Stomach (tissue), 9 donors: ENCODE measurements around the gene FHAD1. TPM values are rescaled to one million over a fixed set of nuclear protein-coding genes. Genes with fewer than 3 reads are reported as not detected.

Experiments
- DNase-seq, 2 donors: peaks; one replicate each; pipeline versions ENCODE4 v3.0.0 to v3.0.0-alpha.2; 2013 to 2019
- H3K27ac ChIP-seq, 5 donors: fragments of 200-600 bp in 4 of 5; sonication (generic) in 4 of 5; one replicate each; pipeline ENCODE4 v1.5.1; 2013 to 2019; ENCODE audit warnings: mild to moderate bottlenecking in 1 of 5, moderate library complexity in 1 of 5
- H3K27me3 ChIP-seq, 3 donors: fragments of 200-600 bp; sonication (generic); one replicate each; pipeline ENCODE4 v1.5.1; 2017 to 2019; ENCODE audit warnings: mixed run types in 1 of 3
- H3K36me3 ChIP-seq, 4 donors: fragments of 200-600 bp; sonication (generic); 1 replicate in 3 of 4; 2 replicates in 1 of 4; pipeline ENCODE4 v1.5.1; 2016 to 2019
- H3K4me1 ChIP-seq, 4 donors: fragments of 200-600 bp; sonication (generic); one replicate each; pipeline ENCODE4 v1.5.1; 2016 to 2019
- H3K4me3 ChIP-seq, 4 donors: fragments of 200-600 bp; sonication (generic) in 3 of 4; one replicate each; pipeline ENCODE4 v1.5.1; 2016 to 2019; ENCODE audit warnings: mild to moderate bottlenecking in 1 of 4
- H3K9me3 ChIP-seq, 4 donors: fragments of 200-600 bp; sonication (generic); one replicate each; pipeline ENCODE4 v1.5.1; 2016 to 2019
- EP300 ChIP-seq: sonication (generic); formaldehyde crosslinking; IDR thresholded peaks from one replicate; pipeline ENCODE4 v1.6.1; 2017; ENCODE audit warnings: antibody characterized with exemption
- POLR2A ChIP-seq, 4 donors: fragments of 450-650 bp; IDR thresholded peaks; one replicate each; pipeline ENCODE4 v1.6.1; 2016; ENCODE audit warnings: antibody characterized with exemption in 4 of 4, control low read depth in 2 of 4, mild to moderate bottlenecking in 1 of 4, moderate library complexity in 1 of 4
- POLR2AphosphoS5 ChIP-seq, 3 donors: sonication (generic); formaldehyde crosslinking; IDR thresholded peaks; one replicate each; pipeline ENCODE4 v1.6.1; 2016; ENCODE audit warnings: antibody characterized with exemption in 3 of 3
- WGBS, 5 donors: extraction: QIAGEN DNeasy Blood & Tissue Kit in 3 of 5; methylation state at CpG; one replicate each; pipeline versions ENCODE4 v1.1.5 to v1.1.7; 2013 to 2018; 5-methylcytosine and 5-hydroxymethylcytosine counted together
- intact Hi-C: fragments of 100-400 bp; cut with DNase I; formaldehyde crosslinking; loops from one replicate; pipeline ENCODE4 v1.15.1; 2023; ENCODE audit warnings: low total_unique reads
- polyA plus RNA-seq, 3 donors: library from polyadenylated mRNA; stranded (reverse); fragments of 200-250 nt; gene quantifications; one replicate each; pipeline ENCODE4 v1.2.3, GENCODE V29; 2013
- total RNA-seq, 5 donors: library from RNA; depleted of rRNA; stranded (reverse); fragments of >200 nt; gene quantifications; one replicate each; pipeline versions ENCODE4 v1.1.0 to v1.2.3, GENCODE V29; 2014 to 2016
- TF ChIP-seq, protein P1 (sequence below), 7 experiments: fragments of 450-650 bp in 4 of 7; fragments of 200-600 bp in 3 of 7; sonication (generic) in 3 of 7; IDR thresholded peaks; one replicate each; pipeline ENCODE4 v1.5.1; 2016 to 2019; ENCODE audit warnings: antibody characterized with exemption in 7 of 7, control low read depth in 2 of 7, mild to moderate bottlenecking in 1 of 7
- donor health status: healthy with polysubstance abuse.
- donor health status: Bipolar disorder and iron deficiency.
- donor health status: healthy.

The FHAD1 gene
- total and polyA plus RNA-seq, 8 donors = 0.38 to 5.1 (median 1.4) TPM; not detected in 2

GRCh38 chr1:15272009-15272781 lies 25.2 kb downstream of the FHAD1 start:
- intact Hi-C loops = no loop called here
- Histone ChIP-seq H3K4me3 (no peak overlapping the region), H3K27me3 (peaks cover 0 to 5% (median 0%) of the 10 kb centered on the region in 3 donors), H3K9me3 (no peaks in the 10 kb centered on the region), H3K4me1 (peaks cover 0 to 13% (median 8%) of the 10 kb centered on the region in 4 donors), H3K36me3 (no peaks in the 10 kb centered on the region), H3K27ac (no peak overlapping the region)
- TF ChIP-seq, protein P1, sequence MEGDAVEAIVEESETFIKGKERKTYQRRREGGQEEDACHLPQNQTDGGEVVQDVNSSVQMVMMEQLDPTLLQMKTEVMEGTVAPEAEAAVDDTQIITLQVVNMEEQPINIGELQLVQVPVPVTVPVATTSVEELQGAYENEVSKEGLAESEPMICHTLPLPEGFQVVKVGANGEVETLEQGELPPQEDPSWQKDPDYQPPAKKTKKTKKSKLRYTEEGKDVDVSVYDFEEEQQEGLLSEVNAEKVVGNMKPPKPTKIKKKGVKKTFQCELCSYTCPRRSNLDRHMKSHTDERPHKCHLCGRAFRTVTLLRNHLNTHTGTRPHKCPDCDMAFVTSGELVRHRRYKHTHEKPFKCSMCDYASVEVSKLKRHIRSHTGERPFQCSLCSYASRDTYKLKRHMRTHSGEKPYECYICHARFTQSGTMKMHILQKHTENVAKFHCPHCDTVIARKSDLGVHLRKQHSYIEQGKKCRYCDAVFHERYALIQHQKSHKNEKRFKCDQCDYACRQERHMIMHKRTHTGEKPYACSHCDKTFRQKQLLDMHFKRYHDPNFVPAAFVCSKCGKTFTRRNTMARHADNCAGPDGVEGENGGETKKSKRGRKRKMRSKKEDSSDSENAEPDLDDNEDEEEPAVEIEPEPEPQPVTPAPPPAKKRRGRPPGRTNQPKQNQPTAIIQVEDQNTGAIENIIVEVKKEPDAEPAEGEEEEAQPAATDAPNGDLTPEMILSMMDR (IDR thresholded peaks at IDR 0.05) = peak in 5 of 7 experiments; percentile 68 to 90 (median 85)
- TF ChIP-seq POLR2A (IDR thresholded peaks at IDR 0.05) = no peak
- peak in 1 of 3 donors; percentile 67 for TF ChIP-seq POLR2AphosphoS5 (IDR thresholded peaks at IDR 0.05)
- peak; percentile 69 to 91 for DNase-seq
- 31 to 55% (median 34%) methylated on average over 15 to 26 of the region's 26 CpGs for WGBS, 5 donors

- Histone ChIP-seq H3K27ac (no peak overlapping the region), H3K4me1 (peaks cover 0 to 13% (median 8%) of the 10 kb centered on the region in 4 donors), H3K9me3 (no peaks in the 10 kb centered on the region), H3K27me3 (peaks cover 0 to 5% (median 0%) of the 10 kb centered on the region in 3 donors), H3K36me3 (no peaks in the 10 kb centered on the region), H3K4me3 (no peak overlapping the region)
- WGBS, 5 donors = 31 to 44% (median 40%) methylated on average over 7 of the region's 7 CpGs
- intact Hi-C loops = no loop called here
- no peak for TF ChIP-seq POLR2AphosphoS5 (IDR thresholded peaks at IDR 0.05)
- TF ChIP-seq EP300 = no peak
- TF ChIP-seq POLR2A (IDR thresholded peaks at IDR 0.05) = no peak
- TF ChIP-seq, protein P1 (IDR thresholded peaks at IDR 0.05) = no peak
- no peak for DNase-seq
Observed at GRCh38 chr1:15272782-15273127, 25.7 kb downstream of the FHAD1 start.

GRCh38 chr1:15273274-15273673 lies 26.3 kb downstream of the FHAD1 start:
- Histone ChIP-seq H3K27me3 (peaks cover 0 to 5% (median 0%) of the 10 kb centered on the region in 3 donors), H3K9me3 (no peaks in the 10 kb centered on the region), H3K36me3 (no peaks in the 10 kb centered on the region), H3K4me1 (peaks cover 0 to 13% (median 8%) of the 10 kb centered on the region in 4 donors), H3K27ac (no peak overlapping the region), H3K4me3 (no peak overlapping the region)
- WGBS, 5 donors = 73 to 86% (median 82%) methylated on average over 2 of the region's 2 CpGs
- TF ChIP-seq EP300 (no peak), POLR2A (IDR thresholded peaks at IDR 0.05) (no peak), POLR2AphosphoS5 (IDR thresholded peaks at IDR 0.05) (no peak)
- TF ChIP-seq, protein P1 (IDR thresholded peaks at IDR 0.05) = no peak
- DNase-seq = no peak
- intact Hi-C loops = no loop called here

GRCh38 chr1:15275921-15276683 lies 29.1 kb downstream of the FHAD1 start:
- H3K9me3 ChIP-seq = no peaks in the 10 kb centered on the region
- TF ChIP-seq POLR2AphosphoS5 (IDR thresholded peaks at IDR 0.05) (no peak), POLR2A (IDR thresholded peaks at IDR 0.05) (no peak), EP300 (no peak)
- TF ChIP-seq, protein P1 (IDR thresholded peaks at IDR 0.05) = no peak
- H3K27ac ChIP-seq = no peak overlapping the region
- no peak overlapping the region for H3K4me3 ChIP-seq
- no peaks in the 10 kb centered on the region for H3K36me3 ChIP-seq
- 85 to 90% (median 88%) methylated on average over 10 of the region's 10 CpGs for WGBS, 5 donors
- no peak for DNase-seq
- intact Hi-C loops = no loop called here
- H3K4me1 ChIP-seq = peaks cover 0 to 13% (median 8%) of the 10 kb centered on the region in 4 donors
- H3K27me3 ChIP-seq = peaks cover 0 to 5% (median 0%) of the 10 kb centered on the region in 3 donors
